BJ (cell line): ENCODE results near the gene ZBTB22. TPM values are rescaled to one million over a fixed set of nuclear protein-coding genes. Genes with fewer than 3 reads are reported as not detected.
A peak's percentile ranks its signal among the peaks of the same experiment; 100 is the strongest.
"Not testable (repeated sequence)": the region's sequence is repeated elsewhere in the genome, so short reads cannot be mapped to it uniquely, and the experiment has no call there.

Source experiments
- CTCF ChIA-PET: fragments of 350-600 bp; formaldehyde crosslinking; extraction: SDS; loops from one replicate; lab custom pipeline; 2021; ENCODE audit warnings: antibody characterized with exemption, inconsistent platforms; lab: Yijun Ruan, JAX
- POLR2A ChIA-PET: fragments of 300-600 bp; sonication (Branson Sonifier 250); formaldehyde crosslinking; extraction: SDS; loops from one replicate; lab custom pipeline; 2021; ENCODE audit warnings: antibody characterized with exemption; lab: Charles Lee
- DNase-seq: peaks from one replicate; pipeline ENCODE4 v3.0.0-alpha.2; 2011; ENCODE audit warnings: low read depth
- H3K27me3 ChIP-seq: 2 replicates; pipeline ENCODE4 v1.6.0; 2011; ENCODE audit warnings: low read length; ENCODE audit not compliant: control insufficient read depth, insufficient read depth
- H3K36me3 ChIP-seq: 2 replicates; pipeline ENCODE4 v1.5.1; 2011; ENCODE audit warnings: low read length; ENCODE audit not compliant: control insufficient read depth, insufficient read depth
- H3K4me3 ChIP-seq: 2 replicates; pipeline ENCODE4 v1.5.1; 2011; ENCODE audit warnings: low read depth, mild to moderate bottlenecking, control low read depth, low read length
- CTCF ChIP-seq: IDR thresholded peaks from 2 replicates; pipeline ENCODE4 v1.5.1; 2011; ENCODE audit warnings: low read depth, mild to moderate bottlenecking, control low read depth, inconsistent platforms, low read length, moderate library complexity; ENCODE audit not compliant: insufficient read depth
- polyA minus RNA-seq: library from RNA; depleted of rRNA, polyadenylated mRNA; stranded (reverse); fragments of >200 nt; gene quantifications from 2 replicates; pipeline ENCODE4 v1.2.3, GENCODE V29; 2011; rRNA and poly(A)+ RNA removed
- polyA plus RNA-seq: library from polyadenylated mRNA; depleted of rRNA; stranded (reverse); fragments of >200 nt; gene quantifications from 2 replicates; pipeline ENCODE4 v1.2.3, GENCODE V29; 2011; rRNA removed

Gene ZBTB22
- polyA plus RNA-seq = 10.6 and 13.6 TPM in 2 replicates
- 11.8 and 18.2 TPM in 2 replicates for polyA minus RNA-seq

- peak; percentile 96 for DNase-seq
- Histone ChIP-seq H3K36me3 (peaks cover 21% of the 10 kb centered on the region), H3K4me3 (peak within 1 kb of the TSS; percentile 35), H3K27me3 (no peaks in the 10 kb centered on the region)
- ChIA-PET POLR2A (no interaction called here), CTCF (interaction anchor here (1.2 to 1.6 kb wide), 3 partner anchors 17 to 41 kb away, joined by 3 to 6 read pairs (median 4); partner anchors contain the start of genes B3GALT4 and RGL2)
- TF ChIP-seq CTCF = no peak
These were observed at the start of gene ZBTB22 for GRCh38 chr6:33317669-33318425. Gene ZBTB22, minus strand, starts transcription at chr6:33317744. Its CDS starts 828 bp downstream, at chr6:33316916.

- no peaks in the 10 kb centered on the region for H3K36me3 ChIP-seq
- no peak for TF ChIP-seq CTCF
- peaks cover 2% of the 10 kb centered on the region for H3K27me3 ChIP-seq
- POLR2A ChIA-PET = no interaction called here
- no peak for DNase-seq
- CTCF ChIA-PET = no interaction called here
- no peak overlapping the region for H3K4me3 ChIP-seq
These were observed 49.6 kb upstream of the ZBTB22 start for GRCh38 chr6:33367009-33367714.

GRCh38 chr6:33365206-33365971 lies 47.8 kb upstream of the ZBTB22 start:
- CTCF ChIA-PET = interaction anchor here (0.7 to 1.5 kb wide), 3 partner anchors 10 to 30 kb away, joined by 3 to 7 read pairs (median 4); no protein-coding TSS in a partner anchor
- DNase-seq, POLR2A ChIA-PET, H3K4me3 ChIP-seq, H3K36me3 ChIP-seq: not testable (repeated sequence)
- H3K27me3 ChIP-seq = peaks cover 10% of the 10 kb centered on the region

GRCh38 chr6:33364475-33365205 lies 47.1 kb upstream of the ZBTB22 start:
- H3K4me3 ChIP-seq, POLR2A ChIA-PET, H3K36me3 ChIP-seq, DNase-seq: not testable (repeated sequence)
- peaks cover 14% of the 10 kb centered on the region for H3K27me3 ChIP-seq
- CTCF ChIA-PET = interaction anchor here (0.7 to 1.5 kb wide), 4 partner anchors 10 to 452 kb away, joined by 3 to 7 read pairs (median 4); no protein-coding TSS in a partner anchor

GRCh38 chr6:33363486-33363885 lies 45.9 kb upstream of the ZBTB22 start:
- POLR2A ChIA-PET, H3K4me3 ChIP-seq, H3K36me3 ChIP-seq, DNase-seq: not testable (repeated sequence)
- CTCF ChIA-PET = interaction anchor here (0.7 to 1.0 kb wide), 2 partner anchors 21 to 451 kb away, joined by 3 read pairs; no protein-coding TSS in a partner anchor
- peaks cover 14% of the 10 kb centered on the region for H3K27me3 ChIP-seq

GRCh38 chr6:33359331-33359730 lies 41.8 kb upstream of the ZBTB22 start:
- ChIA-PET POLR2A (no interaction called here), CTCF (interaction anchor here (1.7 kb wide), 1 partner anchor 14 kb away, joined by 7 read pairs; no protein-coding TSS in a partner anchor)
- DNase-seq = no peak
- TF ChIP-seq CTCF = no peak
- Histone ChIP-seq H3K4me3 (no peak overlapping the region), H3K27me3 (peaks cover 19% of the 10 kb centered on the region), H3K36me3 (no peaks in the 10 kb centered on the region)

- H3K27me3 ChIP-seq = peaks cover 17% of the 10 kb centered on the region
- POLR2A ChIA-PET, H3K4me3 ChIP-seq, H3K36me3 ChIP-seq, DNase-seq: not testable (repeated sequence)
- CTCF ChIA-PET = interaction anchor here (1.6 kb wide), 1 partner anchor 12 kb away, joined by 4 read pairs; no protein-coding TSS in a partner anchor
These were observed 39.8 kb upstream of the ZBTB22 start for GRCh38 chr6:33357160-33357871.
